ENCODE data around the gene POLR1G. TPM values are rescaled to one million over a fixed set of nuclear protein-coding genes. Genes with fewer than 3 reads are reported as not detected.

Gene POLR1G
- total and polyA plus RNA-seq, 8 donors, result 0.55 to 7.2 (median 2.8) TPM; not detected in 2

DNA sequence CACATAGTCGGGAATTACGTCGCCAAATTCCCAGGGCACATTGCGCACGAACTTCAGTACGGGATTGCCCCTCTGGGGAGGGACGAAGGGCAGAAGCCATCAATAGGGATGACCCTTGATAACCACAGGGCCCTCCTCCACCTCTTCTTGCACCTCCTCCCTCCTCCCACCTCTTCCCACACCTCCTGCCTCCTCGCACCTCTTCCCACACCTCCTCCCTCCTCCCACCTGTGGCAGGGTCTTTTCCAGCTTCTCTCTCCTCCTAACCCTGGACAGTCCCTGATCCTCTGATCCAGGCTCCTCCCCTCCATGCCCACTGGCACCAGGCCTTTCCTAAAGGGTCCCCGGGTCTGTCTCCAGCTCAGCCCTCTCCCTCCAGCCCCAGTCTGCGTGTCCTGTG, 13.9 kb downstream of the POLR1G start:
- Histone ChIP-seq H3K27me3 (no peaks in the 10 kb centered on the region), H3K27ac (peak overlapping the region in 1 of 5 donors; percentile 36), H3K9me3 (no peaks in the 10 kb centered on the region), H3K4me3 (no peak overlapping the region), H3K4me1 (peaks cover 18 to 46% (median 34%) of the 10 kb centered on the region in 4 donors), H3K36me3 (peaks cover 20 to 67% (median 60%) of the 10 kb centered on the region in 4 donors)
- no peak for DNase-seq
- TF ChIP-seq EP300 (IDR thresholded peaks at IDR 0.05) (no peak), POLR2A (IDR thresholded peaks at IDR 0.05) (no peak), POLR2AphosphoS5 (IDR thresholded peaks at IDR 0.05) (no peak)
- TF ChIP-seq, protein P1, sequence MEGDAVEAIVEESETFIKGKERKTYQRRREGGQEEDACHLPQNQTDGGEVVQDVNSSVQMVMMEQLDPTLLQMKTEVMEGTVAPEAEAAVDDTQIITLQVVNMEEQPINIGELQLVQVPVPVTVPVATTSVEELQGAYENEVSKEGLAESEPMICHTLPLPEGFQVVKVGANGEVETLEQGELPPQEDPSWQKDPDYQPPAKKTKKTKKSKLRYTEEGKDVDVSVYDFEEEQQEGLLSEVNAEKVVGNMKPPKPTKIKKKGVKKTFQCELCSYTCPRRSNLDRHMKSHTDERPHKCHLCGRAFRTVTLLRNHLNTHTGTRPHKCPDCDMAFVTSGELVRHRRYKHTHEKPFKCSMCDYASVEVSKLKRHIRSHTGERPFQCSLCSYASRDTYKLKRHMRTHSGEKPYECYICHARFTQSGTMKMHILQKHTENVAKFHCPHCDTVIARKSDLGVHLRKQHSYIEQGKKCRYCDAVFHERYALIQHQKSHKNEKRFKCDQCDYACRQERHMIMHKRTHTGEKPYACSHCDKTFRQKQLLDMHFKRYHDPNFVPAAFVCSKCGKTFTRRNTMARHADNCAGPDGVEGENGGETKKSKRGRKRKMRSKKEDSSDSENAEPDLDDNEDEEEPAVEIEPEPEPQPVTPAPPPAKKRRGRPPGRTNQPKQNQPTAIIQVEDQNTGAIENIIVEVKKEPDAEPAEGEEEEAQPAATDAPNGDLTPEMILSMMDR (IDR thresholded peaks at IDR 0.05), result no peak
- WGBS, 5 donors, result 79 to 90% (median 84%) methylated on average over 8 to 10 of the region's 10 CpGs
- intact Hi-C loops (cut with DNase I; ENCODE audit: low total_unique reads), result no loop called here

DNA sequence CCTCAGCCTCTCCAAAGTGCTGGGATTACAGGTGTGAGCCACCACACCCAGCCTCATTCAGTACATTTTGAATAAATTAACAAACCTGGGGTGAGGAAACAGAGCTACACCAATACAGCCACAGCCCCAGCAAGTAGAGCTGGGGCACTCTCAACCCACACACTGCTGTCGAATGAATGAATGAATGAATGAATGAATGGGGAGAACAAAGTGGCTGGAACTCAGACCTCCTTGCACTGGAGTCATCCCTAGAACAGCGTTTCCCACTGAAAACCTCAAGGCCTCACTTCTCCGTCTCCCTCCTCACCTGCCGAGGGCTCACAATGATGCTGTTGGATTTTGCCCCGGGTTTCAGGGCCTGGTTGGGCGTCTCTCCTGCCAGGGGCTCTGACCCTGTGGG, 14.4 kb downstream of the POLR1G start:
- no peak overlapping the region for H3K4me3 ChIP-seq
- peaks cover 18 to 50% (median 36%) of the 10 kb centered on the region in 4 donors for H3K4me1 ChIP-seq
- no peaks in the 10 kb centered on the region for H3K9me3 ChIP-seq
- H3K36me3 ChIP-seq, result peaks cover 18 to 63% (median 57%) of the 10 kb centered on the region in 4 donors
- WGBS, 5 donors, result 81 to 94% (median 90%) methylated on average over 6 of the region's 6 CpGs
- H3K27me3 ChIP-seq, result no peaks in the 10 kb centered on the region
- no peak overlapping the region for H3K27ac ChIP-seq
- intact Hi-C loops (cut with DNase I; ENCODE audit: low total_unique reads), result no loop called here
- DNase-seq, result no peak
- TF ChIP-seq EP300 (IDR thresholded peaks at IDR 0.05) (no peak), POLR2A (IDR thresholded peaks at IDR 0.05) (no peak), POLR2AphosphoS5 (IDR thresholded peaks at IDR 0.05) (no peak)
- TF ChIP-seq, protein P1 (IDR thresholded peaks at IDR 0.05), result no peak

DNA sequence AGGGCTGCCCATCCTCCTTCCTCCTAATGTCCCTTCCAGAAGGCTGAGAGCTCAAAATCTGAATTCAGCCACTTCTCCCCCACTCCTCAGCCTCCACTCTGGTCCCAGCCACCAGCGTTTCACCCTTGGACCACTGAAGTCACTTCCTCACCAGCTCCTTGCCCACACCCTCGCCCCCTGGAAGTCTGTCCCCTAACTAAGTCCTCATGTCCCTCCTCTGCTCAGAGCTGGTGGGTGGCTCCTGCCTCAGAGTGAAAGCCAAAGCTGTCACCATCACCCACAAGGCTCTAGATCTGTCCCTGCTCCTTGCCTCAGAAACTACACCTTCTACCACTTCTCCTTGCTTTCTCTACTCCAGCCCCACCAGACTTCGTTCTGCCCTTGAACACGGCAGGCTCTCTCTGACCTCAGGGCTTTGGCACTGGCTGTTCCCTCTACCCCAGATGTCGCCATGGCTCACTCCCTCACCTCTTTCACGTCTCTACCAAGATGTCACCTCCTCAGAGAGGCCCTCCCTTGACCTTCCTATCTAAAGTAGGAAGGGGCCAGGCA, 15.6 kb downstream of the POLR1G start:
- H3K36me3 ChIP-seq, result peaks cover 10 to 52% (median 45%) of the 10 kb centered on the region in 4 donors
- H3K9me3 ChIP-seq, result no peaks in the 10 kb centered on the region
- intact Hi-C loops (cut with DNase I; ENCODE audit: low total_unique reads), result no loop called here
- peaks cover 18 to 51% (median 33%) of the 10 kb centered on the region in 4 donors for H3K4me1 ChIP-seq
- TF ChIP-seq POLR2A (IDR thresholded peaks at IDR 0.05), result no peak
- no peak for TF ChIP-seq POLR2AphosphoS5 (IDR thresholded peaks at IDR 0.05)
- TF ChIP-seq, protein P1 (IDR thresholded peaks at IDR 0.05), result no peak
- no peak for TF ChIP-seq EP300 (IDR thresholded peaks at IDR 0.05)
- DNase-seq, result no peak
- H3K27me3 ChIP-seq, result no peaks in the 10 kb centered on the region
- peak overlapping the region in 2 of 5 donors; percentile 33 to 92 for H3K27ac ChIP-seq
- H3K4me3 ChIP-seq, result no peak overlapping the region
- WGBS, 5 donors, result 78 to 87% (median 82%) methylated on average over 6 of the region's 6 CpGs

DNA sequence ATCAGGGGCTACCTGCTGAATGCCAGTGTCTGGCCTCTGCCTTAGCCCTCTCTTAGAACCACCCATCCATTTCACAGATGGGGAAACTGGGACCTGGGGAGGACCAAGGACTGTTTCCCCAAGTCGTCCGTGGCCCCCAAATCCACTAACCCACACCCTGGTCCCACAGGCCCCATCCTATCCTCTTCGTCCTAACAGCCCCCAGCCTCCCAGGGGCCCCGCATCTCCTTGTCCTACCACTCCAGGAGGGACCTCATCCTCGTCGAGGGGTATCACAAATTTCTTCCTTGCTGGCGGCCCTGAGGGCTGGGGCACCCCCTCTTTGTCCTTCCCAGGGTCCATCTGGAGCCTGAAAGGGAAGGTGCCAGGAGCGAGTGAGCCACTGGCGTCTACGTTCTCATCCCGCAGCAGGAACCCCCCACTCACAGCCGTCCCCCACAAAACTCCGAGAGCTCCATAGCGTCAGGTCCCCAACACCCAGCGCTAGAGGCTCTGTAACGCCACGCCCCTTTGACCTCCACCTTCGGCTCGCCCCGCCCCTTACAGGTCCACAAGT, 16.7 kb downstream of the POLR1G start:
- Histone ChIP-seq H3K27me3 (peaks cover 0 to 2% (median 0%) of the 10 kb centered on the region in 3 donors), H3K4me3 (peak overlapping the region; percentile 50 to 64 (median 56)), H3K36me3 (peaks cover 10 to 41% (median 34%) of the 10 kb centered on the region in 4 donors), H3K27ac (peak overlapping the region; percentile 92 to 94 (median 93)), H3K4me1 (peaks cover 18 to 62% (median 40%) of the 10 kb centered on the region in 4 donors), H3K9me3 (no peaks in the 10 kb centered on the region)
- no peak for TF ChIP-seq EP300 (IDR thresholded peaks at IDR 0.05)
- TF ChIP-seq, protein P1 (IDR thresholded peaks at IDR 0.05), result no peak
- TF ChIP-seq POLR2A (IDR thresholded peaks at IDR 0.05), result no peak
- 11 to 20% (median 12%) methylated on average over 15 to 20 of the region's 20 CpGs for WGBS, 5 donors
- intact Hi-C loops (cut with DNase I; ENCODE audit: low total_unique reads), result no loop called here
- no peak for DNase-seq

Data from stomach (tissue), 9 donors.